Breast epithelium (tissue), 4 donors: ENCODE results near the gene IPO4. TPM values are rescaled to one million over a fixed set of nuclear protein-coding genes. Genes with fewer than 3 reads are reported as not detected.

ENCODE experiments used
- DNase-seq, 2 donors: peaks; one replicate each; pipeline ENCODE4 v3.0.0-alpha.2; 2019; ENCODE audit warnings: low spot score in 2 of 2
- H3K27ac ChIP-seq, 2 donors: fragments of 200-600 bp; sonication (generic) in 1 of 2; one replicate each; pipeline ENCODE4 v1.5.1; 2016 to 2019; ENCODE audit warnings: mild to moderate bottlenecking in 1 of 2
- H3K27me3 ChIP-seq, 2 donors: fragments of 200-600 bp; sonication (generic) in 1 of 2; one replicate each; pipeline versions ENCODE4 v1.5.1 to v1.6.0; 2017 to 2019; ENCODE audit warnings: control low read depth in 1 of 2, mild to moderate bottlenecking in 1 of 2
- H3K36me3 ChIP-seq: fragments of 200-600 bp; one replicate; pipeline ENCODE4 v1.5.1; 2019
- H3K4me1 ChIP-seq, 2 donors: fragments of 200-600 bp; sonication (generic); one replicate each; pipeline ENCODE4 v1.5.1; 2016 to 2019; ENCODE audit warnings: control low read depth in 1 of 2
- H3K4me3 ChIP-seq, 3 donors: fragments of 200-600 bp; sonication (generic); 1 replicate in 2 of 3; 2 replicates in 1 of 3; pipeline ENCODE4 v1.5.1; 2016 to 2019; ENCODE audit warnings: mild to moderate bottlenecking in 3 of 3, moderate library complexity in 2 of 3
- H3K9me3 ChIP-seq, 2 donors: fragments of 200-600 bp; sonication (generic) in 1 of 2; one replicate each; pipeline ENCODE4 v1.5.1; 2016 to 2019; ENCODE audit warnings: control low read depth in 1 of 2
- POLR2A ChIP-seq: fragments of 450-650 bp; IDR thresholded peaks from one replicate; pipeline ENCODE4 v1.6.1; 2016; ENCODE audit warnings: antibody characterized with exemption, mild to moderate bottlenecking, moderate library complexity
- POLR2AphosphoS5 ChIP-seq, 3 donors: sonication (generic); formaldehyde crosslinking; IDR thresholded peaks; one replicate each; pipeline ENCODE4 v1.6.1; 2017; ENCODE audit warnings: antibody characterized with exemption in 3 of 3
- intact Hi-C: fragments of 100-400 bp; cut with DNase I; formaldehyde crosslinking; loops from one replicate; pipeline ENCODE4 v1.15.1; 2023; ENCODE audit warnings: low total_unique reads
- total RNA-seq, 3 donors: library from RNA; depleted of rRNA; stranded (reverse); fragments of >200 nt; gene quantifications; one replicate each; pipeline ENCODE4 v1.1.0, GENCODE V29; 2016
- TF ChIP-seq, protein P1 (sequence below), 3 donors: fragments of 450-650 bp; IDR thresholded peaks; one replicate each; pipeline ENCODE4 v1.5.1; 2016 to 2017; ENCODE audit warnings: antibody characterized with exemption in 3 of 3, mild to moderate bottlenecking in 3 of 3, moderate library complexity in 3 of 3

The IPO4 gene
- total RNA-seq, 3 donors from 2014 or later = 17.0 to 41.6 (median 21.7) TPM

DNA sequence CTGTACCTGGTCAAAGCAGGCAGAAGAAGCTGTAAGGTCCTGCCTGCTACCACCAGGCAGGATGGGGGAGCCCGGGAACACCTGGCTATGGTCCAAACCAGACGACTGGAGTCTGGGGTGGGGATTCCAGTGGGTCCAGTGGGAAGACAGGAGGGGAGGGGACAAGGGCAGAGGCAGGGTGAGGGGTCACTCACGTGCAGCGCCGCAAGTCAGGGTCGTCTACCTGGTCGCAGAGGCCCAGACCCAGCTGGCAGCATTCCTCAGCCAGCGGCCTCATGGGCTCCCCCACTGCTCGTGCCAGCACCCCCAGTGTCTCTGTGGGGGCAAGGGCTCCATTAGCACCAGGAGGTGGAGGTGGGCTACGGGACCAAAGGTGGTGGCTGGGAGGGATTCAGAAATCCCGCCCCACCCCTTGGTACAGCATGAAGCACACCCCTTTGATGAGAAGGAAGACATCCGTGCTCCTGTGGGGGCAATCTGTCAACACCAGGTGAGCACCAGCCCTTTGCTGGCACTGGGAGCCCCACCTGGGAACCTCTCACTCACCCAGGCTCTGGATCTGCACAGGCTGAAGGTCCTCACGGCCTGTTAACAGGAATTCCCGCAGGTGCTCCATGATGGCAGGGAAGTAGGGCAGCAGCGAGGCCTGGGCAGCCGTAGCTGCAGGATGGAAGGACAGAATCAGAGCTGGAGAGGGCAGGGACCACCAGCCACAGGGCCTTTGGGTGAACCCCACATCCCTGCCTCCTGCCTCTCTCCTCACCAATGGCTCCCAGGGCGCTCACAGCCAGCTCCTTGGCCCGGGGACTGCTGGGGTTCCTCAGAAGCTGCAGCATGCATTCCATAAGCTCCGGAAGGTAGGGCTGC is 4.3 kb downstream of the IPO4 start:
- Histone ChIP-seq H3K27me3 (no peaks in the 10 kb centered on the region), H3K4me1 (peaks cover 0 to 8% of the 10 kb centered on the region in 2 donors), H3K9me3 (no peaks in the 10 kb centered on the region), H3K4me3 (no peak overlapping the region), H3K36me3 (peaks cover 5% of the 10 kb centered on the region), H3K27ac (no peak overlapping the region)
- DNase-seq = no peak
- intact Hi-C loops = no loop called here
- TF ChIP-seq POLR2A (no peak), POLR2AphosphoS5 (IDR thresholded peaks at IDR 0.05) (no peak)
- TF ChIP-seq, protein P1, sequence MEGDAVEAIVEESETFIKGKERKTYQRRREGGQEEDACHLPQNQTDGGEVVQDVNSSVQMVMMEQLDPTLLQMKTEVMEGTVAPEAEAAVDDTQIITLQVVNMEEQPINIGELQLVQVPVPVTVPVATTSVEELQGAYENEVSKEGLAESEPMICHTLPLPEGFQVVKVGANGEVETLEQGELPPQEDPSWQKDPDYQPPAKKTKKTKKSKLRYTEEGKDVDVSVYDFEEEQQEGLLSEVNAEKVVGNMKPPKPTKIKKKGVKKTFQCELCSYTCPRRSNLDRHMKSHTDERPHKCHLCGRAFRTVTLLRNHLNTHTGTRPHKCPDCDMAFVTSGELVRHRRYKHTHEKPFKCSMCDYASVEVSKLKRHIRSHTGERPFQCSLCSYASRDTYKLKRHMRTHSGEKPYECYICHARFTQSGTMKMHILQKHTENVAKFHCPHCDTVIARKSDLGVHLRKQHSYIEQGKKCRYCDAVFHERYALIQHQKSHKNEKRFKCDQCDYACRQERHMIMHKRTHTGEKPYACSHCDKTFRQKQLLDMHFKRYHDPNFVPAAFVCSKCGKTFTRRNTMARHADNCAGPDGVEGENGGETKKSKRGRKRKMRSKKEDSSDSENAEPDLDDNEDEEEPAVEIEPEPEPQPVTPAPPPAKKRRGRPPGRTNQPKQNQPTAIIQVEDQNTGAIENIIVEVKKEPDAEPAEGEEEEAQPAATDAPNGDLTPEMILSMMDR (IDR thresholded peaks at IDR 0.05) = no peak

DNA sequence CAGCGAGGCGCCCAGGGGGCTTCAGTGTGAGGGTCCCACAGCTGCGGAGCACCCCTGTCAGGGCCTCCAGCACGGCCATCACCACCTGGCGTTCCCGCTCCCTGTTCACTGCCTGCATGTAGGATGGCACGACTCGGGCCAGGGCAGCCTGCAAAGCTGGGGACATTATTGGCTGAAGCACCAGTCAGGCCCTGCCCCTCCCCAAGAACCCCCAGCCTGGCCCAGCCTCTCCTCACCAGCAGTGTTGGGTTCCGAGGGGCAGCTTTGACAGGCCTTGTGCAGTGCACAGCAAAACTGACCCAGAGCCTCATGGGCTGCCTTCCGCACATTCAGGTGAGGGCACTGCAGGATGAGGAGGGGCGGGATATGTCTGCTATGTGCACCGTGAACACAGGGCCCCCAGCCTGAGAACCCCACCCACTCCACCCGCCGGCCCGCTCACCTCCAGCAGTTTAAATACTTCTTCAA is 5.6 kb downstream of the IPO4 start:
- Histone ChIP-seq H3K36me3 (peaks cover 5% of the 10 kb centered on the region), H3K4me1 (peaks cover 0 to 8% of the 10 kb centered on the region in 2 donors), H3K27me3 (no peaks in the 10 kb centered on the region), H3K9me3 (no peaks in the 10 kb centered on the region), H3K4me3 (no peak overlapping the region), H3K27ac (no peak overlapping the region)
- no peak for DNase-seq
- TF ChIP-seq POLR2A (no peak), POLR2AphosphoS5 (IDR thresholded peaks at IDR 0.05) (no peak)
- intact Hi-C loops = no loop called here

GRCh38 chr14:24182110-24182882 is 6.3 kb downstream of the IPO4 start:
- H3K27ac ChIP-seq = peak overlapping the region in 1 of 2 donors; percentile 7
- TF ChIP-seq, protein P1 (IDR thresholded peaks at IDR 0.05) = no peak
- TF ChIP-seq POLR2AphosphoS5 (IDR thresholded peaks at IDR 0.05) (no peak), POLR2A (no peak)
- no peak for DNase-seq
- H3K36me3 ChIP-seq = peaks cover 5% of the 10 kb centered on the region
- intact Hi-C loops = no loop called here
- peaks cover 0 to under 1% of the 10 kb centered on the region in 2 donors for H3K4me1 ChIP-seq
- no peak overlapping the region for H3K4me3 ChIP-seq
- no peaks in the 10 kb centered on the region for H3K9me3 ChIP-seq
- no peaks in the 10 kb centered on the region for H3K27me3 ChIP-seq

DNA sequence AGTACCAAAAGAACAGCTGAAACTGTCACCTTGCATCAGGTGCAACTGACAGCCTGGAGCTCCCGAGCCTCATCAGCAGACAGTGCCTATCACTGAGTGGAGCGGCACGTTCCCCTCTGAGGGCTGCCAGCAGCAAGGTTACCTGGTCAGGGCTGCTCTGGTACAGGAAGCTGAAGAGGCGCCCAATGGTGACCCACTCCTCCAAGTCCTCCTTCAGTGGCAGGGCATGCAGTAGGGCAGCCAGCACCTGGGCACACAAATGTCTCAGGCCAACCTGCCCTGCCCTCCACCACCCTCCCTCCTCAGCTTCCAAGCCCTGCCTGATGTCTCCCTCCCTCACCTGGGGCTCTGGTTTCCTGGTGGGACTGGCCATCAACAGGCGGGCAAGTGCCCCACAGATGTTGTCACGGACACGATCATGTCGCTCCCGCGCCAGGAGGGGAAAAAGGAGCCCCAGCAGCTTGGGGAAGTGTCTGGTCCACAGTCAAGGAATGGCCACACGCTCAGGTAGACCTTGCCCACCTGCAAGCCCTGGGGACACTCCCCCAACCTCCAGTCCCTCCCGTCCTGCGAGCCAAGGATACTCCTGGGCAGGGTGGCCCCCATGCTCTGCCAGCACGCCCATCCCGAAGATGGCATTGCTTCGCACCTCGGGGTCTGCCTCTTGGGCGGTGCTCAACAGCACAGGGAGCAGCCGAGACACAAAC is 7.1 kb downstream of the IPO4 start:
- Histone ChIP-seq H3K4me3 (no peak overlapping the region), H3K4me1 (no peaks in the 10 kb centered on the region), H3K9me3 (no peaks in the 10 kb centered on the region), H3K27ac (no peak overlapping the region), H3K36me3 (peaks cover 7% of the 10 kb centered on the region), H3K27me3 (no peaks in the 10 kb centered on the region)
- TF ChIP-seq POLR2AphosphoS5 (IDR thresholded peaks at IDR 0.05) (no peak), POLR2A (no peak)
- TF ChIP-seq, protein P1 (IDR thresholded peaks at IDR 0.05) = no peak
- intact Hi-C loops = no loop called here
- no peak for DNase-seq

- Histone ChIP-seq H3K4me3 (no peak overlapping the region), H3K9me3 (no peaks in the 10 kb centered on the region), H3K4me1 (no peaks in the 10 kb centered on the region), H3K27me3 (no peaks in the 10 kb centered on the region), H3K36me3 (peaks cover 8% of the 10 kb centered on the region), H3K27ac (peak overlapping the region; percentile 66 to 83)
- DNase-seq = no peak
- intact Hi-C loops = no loop called here
- TF ChIP-seq POLR2AphosphoS5 (IDR thresholded peaks at IDR 0.05) (no peak), POLR2A (no peak)
- TF ChIP-seq, protein P1 (IDR thresholded peaks at IDR 0.05) = no peak
Measured at GRCh38 chr14:24179961-24180796, 8.4 kb downstream of the IPO4 start.
